HG02840 (cell line): Measurements from ENCODE around the gene CSF1.
"Not testable (repeated sequence)": the region's sequence is repeated elsewhere in the genome, so short reads cannot be mapped to it uniquely, and the experiment has no call there.

Experiments used
- ATAC-seq: cut with Tn5 transposase; IDR thresholded peaks from one replicate; pipeline ENCODE4 v1.9.1; 2021; ENCODE audit warnings: mild to moderate bottlenecking, moderate library complexity, moderate number of reproducible peaks; ENCODE audit not compliant: unreplicated experiment, low FRiP score

The CSF1 gene, protein sequence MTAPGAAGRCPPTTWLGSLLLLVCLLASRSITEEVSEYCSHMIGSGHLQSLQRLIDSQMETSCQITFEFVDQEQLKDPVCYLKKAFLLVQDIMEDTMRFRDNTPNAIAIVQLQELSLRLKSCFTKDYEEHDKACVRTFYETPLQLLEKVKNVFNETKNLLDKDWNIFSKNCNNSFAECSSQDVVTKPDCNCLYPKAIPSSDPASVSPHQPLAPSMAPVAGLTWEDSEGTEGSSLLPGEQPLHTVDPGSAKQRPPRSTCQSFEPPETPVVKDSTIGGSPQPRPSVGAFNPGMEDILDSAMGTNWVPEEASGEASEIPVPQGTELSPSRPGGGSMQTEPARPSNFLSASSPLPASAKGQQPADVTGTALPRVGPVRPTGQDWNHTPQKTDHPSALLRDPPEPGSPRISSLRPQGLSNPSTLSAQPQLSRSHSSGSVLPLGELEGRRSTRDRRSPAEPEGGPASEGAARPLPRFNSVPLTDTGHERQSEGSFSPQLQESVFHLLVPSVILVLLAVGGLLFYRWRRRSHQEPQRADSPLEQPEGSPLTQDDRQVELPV

DNA sequence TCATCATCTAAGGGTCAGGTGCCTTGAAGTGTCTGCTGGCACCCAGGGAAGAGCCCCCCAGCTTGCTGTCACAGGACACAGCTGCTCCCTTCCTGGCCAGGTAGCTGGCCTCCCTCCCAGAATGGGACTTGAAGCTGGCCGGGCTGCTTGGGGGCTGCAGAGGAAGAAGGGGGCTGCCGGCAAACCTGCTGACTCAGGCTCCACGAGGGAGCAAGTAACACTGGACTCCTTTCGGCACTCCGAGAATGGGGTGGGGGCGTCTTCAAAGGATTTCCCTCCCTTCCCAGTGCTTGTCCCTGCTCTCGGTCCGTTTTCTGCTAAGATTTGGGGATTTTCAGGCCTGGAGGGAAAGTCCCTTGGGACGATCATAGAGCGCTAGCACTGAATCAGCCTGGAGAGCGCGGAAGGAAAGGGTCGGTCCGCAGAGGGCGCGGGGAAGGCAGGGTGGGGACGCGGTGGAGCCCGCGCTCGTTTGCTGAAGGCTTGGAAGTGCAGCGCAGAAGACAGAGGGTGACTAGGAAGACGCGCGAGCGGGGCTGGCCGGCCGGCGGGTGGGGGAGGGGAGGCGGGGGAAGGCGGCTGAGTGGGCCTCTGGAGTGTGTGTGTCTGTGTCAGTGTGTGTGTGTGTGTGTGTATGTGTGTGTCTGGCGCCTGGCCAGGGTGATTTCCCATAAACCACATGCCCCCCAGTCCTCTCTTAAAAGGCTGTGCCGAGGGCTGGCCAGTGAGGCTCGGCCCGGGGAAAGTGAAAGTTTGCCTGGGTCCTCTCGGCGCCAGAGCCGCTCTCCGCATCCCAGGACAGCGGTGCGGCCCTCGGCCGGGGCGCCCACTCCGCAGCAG lies at the start of gene CSF1:
TSS of gene CSF1 (plus strand) at position 727 of the 840 bp plus-strand sequence. CDS start 175 bp downstream, outside the sequence.
- no peak for ATAC-seq

- ATAC-seq, result not testable (repeated sequence)
Measured at GRCh38 chr1:109861616-109862015, 49.0 kb upstream of the CSF1 start.

DNA sequence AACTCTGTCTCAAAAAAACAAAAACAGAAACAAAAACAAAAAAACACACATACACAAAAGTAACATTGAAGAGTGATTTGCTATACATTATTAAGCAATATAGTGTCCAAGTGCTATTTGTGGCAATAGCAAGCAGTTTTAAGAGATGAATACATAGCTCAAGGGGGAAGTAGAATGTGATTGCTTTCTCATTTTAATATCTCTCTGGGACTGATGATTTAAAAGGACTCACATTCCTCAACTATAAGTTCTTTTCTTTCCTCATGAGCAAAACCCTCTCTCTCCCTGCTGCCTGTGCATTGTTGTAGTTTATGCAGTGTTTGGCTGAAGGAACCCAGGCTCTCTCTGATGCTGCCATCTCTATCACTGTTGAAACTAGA lies 47.0 kb upstream of the CSF1 start:
- no peak for ATAC-seq

DNA sequence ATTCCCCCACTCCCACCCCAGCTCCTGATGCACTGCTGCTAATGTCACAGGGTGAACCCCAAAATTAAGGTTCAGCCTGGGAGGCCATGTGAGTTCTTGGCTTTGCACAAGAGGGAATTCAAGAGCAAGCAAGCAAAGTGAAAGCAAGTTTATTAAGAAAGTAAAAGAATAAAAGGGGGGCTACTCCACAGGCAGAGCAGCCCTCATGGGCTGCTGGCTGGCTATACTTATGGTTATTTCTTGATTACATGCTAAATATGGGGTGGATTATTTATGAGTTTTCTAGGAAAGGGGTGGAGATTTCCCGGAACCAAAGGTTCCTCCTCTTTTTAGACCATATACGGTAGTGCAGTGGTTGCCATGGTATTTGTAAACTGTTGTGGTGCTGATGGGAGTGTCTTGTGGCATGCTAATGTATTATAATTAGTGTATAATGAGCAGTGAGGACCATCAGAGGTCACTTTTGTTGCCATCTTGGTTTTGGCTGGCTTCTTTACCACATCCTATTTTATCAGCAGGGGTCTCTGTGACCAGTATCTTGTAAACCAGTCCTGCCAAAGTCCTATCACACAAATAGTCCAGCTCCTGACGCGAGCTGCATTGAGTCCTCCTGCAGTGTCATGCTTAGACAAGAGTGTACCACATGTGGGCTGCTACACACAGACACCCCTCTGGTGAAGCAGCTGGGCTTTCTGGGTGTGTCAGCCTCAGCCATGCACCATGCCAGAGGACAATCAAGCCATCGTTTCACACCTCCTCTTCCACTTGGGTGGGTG lies 46.4 kb upstream of the CSF1 start:
- ATAC-seq, result no peak

GRCh38 chr1:109864930-109865612 lies 45.6 kb upstream of the CSF1 start:
- no peak for ATAC-seq

DNA sequence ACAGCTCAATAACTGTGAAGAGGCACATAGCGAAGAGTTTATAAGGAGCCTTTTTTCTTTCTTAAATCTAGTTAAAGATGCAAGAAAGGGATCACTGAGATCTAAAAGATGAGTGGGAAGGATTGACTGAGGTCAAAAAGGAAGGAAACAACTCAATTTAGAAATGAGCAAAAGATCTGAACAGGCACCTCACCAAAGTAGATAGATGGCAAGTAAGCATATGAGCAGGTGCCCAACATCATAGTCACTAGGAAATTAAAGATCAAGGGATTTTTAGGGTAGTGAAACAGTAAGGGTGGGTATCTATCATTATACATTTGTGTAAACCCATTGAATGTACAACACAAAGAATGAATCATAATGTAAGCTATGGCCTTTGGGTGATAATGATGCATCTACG lies 44.6 kb upstream of the CSF1 start:
- ATAC-seq, result no peak

GRCh38 chr1:109873278-109874175 lies 37.1 kb upstream of the CSF1 start:
- ATAC-seq, result no peak

- ATAC-seq, result no peak
Measured at GRCh38 chr1:109874445-109874844, 36.2 kb upstream of the CSF1 start.

- no peak for ATAC-seq
Measured at GRCh38 chr1:109875874-109876273, 34.8 kb upstream of the CSF1 start.

GRCh38 chr1:109876617-109877316 lies 33.9 kb upstream of the CSF1 start:
- ATAC-seq, result no peak

GRCh38 chr1:109877317-109877771 lies 33.3 kb upstream of the CSF1 start:
- ATAC-seq, result no peak

GRCh38 chr1:109877776-109878175 lies 32.9 kb upstream of the CSF1 start:
- ATAC-seq, result no peak

DNA sequence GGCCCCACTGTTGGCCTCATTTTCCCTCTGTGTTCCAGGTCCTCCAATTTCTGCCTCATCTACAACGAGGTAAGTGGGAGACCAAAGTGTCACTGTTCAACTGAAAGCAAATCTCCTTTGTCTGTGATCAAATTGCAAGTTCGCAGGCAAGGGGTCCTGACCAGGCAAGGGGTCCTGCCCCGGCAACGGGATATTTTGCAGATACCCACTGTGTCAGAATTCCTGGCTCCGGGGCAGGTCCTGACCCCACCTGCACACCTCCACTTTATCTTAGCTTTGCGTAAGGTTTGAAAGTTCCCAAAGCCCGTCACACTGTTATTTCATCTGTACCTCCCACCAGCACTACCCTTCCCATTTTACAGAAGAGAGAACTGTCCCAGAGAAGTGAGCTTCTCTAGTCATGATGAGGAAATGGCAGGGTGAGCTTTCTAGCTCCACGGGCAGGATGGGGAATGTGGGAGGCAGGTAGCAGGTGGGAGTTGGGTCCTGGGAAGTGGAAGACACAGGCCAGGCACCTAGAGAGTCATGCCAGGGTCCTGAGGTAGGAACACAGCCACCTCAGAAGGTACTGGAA lies 32.0 kb upstream of the CSF1 start:
- ATAC-seq, result no peak

GRCh38 chr1:109879371-109879770 lies 31.3 kb upstream of the CSF1 start:
- ATAC-seq, result not testable (repeated sequence)

- ATAC-seq, result no peak
Measured at GRCh38 chr1:109879881-109880525, 30.6 kb upstream of the CSF1 start.

- no peak for ATAC-seq
Measured at GRCh38 chr1:109880971-109881894, 29.4 kb upstream of the CSF1 start.
